ENCODE measurements around the gene GOLGA8T.
"Not testable (repeated sequence)": the region's sequence is repeated elsewhere in the genome, so short reads cannot be mapped to it uniquely, and the experiment has no call there.

The GOLGA8T gene, protein sequence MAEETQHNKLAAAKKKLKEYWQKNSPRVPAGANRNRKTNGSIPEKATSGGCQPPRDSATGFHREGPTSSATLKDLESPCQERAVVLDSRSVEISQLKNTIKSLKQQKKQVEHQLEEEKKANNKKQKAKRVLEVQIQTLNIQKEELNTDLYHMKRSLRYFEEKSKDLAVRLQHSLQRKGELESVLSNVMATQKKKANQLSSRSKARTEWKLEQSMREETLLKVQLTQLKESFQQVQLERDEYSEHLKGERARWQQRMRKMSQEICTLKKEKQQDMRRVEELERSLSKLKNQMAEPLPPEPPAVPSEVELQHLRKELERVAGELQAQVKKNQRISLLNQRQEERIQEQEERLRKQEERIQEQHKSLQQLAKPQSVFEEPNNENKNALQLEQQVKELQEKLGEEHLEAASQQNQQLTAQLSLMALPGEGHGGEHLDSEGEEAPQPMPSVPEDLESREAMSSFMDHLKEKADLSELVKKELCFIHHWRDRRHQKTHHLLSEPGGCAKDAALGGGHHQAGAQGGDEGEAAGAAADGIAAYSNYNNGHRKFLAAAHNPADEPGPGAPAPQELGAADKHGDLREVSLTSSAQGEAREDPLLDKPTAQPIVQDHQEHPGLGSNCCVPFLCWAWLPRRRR

DNA sequence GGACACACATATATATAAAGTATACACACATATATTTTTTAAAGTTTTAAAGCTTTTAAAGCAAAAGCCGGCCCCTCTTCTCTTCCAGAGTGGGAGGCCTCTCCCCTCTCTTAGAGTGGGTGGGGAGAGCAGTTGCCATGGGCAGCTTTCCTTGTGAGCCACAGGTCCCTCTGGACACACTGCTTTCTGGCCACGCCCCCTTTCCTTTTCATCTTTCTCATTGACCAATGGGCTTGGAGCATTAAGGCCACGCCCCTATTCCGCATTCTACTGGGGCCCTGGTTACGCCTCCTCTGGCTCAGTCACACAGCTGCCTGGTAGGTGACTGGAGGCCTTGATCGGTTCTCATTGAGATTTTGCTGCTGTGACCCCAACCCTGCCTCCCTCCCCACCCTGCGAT is at the start of gene GOLGA8T:
Gene GOLGA8T (plus strand): TSS at position 301 of the 400 bp plus-strand sequence. CDS start 98 bp downstream, at position 399.
- DNase-seq (ENCODE audit: low read depth, low spot score); in situ Hi-C loops (cut with HindIII; ENCODE audit: low sequenced_read_pairs); H3K4me3 ChIP-seq (ENCODE audit: low read depth, low read length): not testable (repeated sequence)

DNA sequence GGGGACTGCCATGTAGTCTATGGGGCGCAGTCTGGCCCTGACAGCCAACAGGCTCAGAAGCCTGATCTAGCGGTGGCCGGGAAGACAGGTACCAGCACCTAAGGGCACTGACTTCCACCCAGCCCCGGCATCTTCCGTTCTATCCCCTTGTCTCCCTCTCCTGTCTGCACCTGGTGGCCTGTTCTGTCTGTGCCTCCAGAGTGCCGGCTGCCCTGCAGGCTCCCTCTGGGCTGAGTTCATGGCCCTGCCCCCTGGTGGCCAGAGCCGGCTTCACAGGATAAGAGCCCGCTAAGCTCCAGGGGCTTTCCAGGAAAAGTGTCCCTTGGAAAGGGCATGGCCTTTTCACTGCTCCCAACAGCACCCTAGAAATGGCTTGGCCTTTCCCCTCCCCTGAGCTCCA is 37.0 kb upstream of the GOLGA8T start:
- DNase-seq (ENCODE audit: low read depth, low spot score); in situ Hi-C loops (cut with HindIII; ENCODE audit: low sequenced_read_pairs); H3K4me3 ChIP-seq (ENCODE audit: low read depth, low read length): not testable (repeated sequence)

DNA sequence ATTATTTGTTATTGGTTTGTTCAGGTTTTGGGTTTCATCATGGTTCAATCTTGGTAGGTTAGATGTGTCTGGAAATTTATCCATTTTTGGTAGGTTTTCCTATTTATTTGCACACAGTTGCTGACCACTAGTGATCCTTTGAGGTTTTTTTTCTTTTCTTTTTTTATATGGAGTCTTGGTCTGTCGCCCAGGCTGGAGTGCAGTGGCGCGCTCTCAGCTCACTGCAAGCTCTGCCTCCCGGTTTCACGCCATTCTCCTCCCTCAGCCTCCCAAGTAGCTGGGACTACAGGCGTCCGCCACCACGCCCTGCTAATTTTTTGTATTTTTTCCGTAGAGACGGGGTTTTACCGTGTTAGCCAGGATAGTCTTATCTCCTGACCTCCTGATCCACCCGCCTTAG is 32.0 kb upstream of the GOLGA8T start:
- in situ Hi-C loops (cut with HindIII; ENCODE audit: low sequenced_read_pairs); H3K4me3 ChIP-seq (ENCODE audit: low read depth, low read length); DNase-seq (ENCODE audit: low read depth, low spot score): not testable (repeated sequence)

DNA sequence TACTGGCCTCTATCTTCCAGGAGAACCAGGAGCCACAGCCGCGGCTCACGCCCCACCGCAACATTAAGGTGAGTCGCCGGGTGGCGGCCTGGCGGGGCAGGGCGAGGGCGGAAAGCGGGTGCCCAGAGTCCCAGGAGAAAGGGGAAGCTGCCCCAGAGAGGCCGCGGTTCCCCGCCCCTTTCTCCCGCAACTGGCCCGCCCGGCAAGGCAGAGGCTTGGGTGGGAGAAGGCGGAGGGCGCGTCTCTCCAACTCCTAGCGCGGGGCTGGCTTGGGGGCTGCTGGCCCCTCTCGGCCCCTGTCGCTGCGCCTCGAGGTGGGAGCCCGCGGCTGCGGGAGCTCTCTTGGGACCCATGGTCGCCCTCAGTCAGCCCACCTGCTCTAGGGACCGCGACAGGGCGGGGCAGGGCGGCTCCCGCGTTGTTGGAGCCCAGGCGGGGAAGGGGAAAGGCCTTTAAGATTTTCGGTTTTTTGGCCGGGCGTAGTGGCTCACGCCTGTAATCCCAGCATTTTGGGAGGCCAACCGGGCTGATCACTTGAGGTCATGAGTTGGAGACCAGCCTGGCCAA is 30.8 kb upstream of the GOLGA8T start:
- in situ Hi-C loops (cut with HindIII; ENCODE audit: low sequenced_read_pairs); DNase-seq (ENCODE audit: low read depth, low spot score): not testable (repeated sequence)
- peak overlapping the region; percentile 29 for H3K4me3 ChIP-seq (ENCODE audit: low read depth, low read length)

DNA sequence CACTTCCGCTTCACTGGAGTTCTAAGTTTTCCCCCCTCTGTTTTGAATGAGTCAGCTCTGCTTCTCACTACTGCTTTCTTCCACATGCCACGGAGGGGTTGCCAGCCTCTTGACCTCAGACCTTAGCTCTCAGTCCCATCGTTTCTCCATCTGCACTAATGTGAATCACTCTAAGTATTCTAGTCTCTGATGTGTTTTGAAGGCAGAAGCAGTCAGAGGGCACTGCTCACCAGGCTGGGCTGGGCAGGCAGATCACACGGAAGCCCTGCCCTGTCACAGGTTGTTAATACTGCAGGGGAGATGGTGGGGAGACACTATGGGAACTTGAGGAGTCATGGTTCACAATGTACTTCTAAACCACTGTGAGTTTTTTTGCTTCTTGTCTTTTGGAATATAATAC is 24.3 kb upstream of the GOLGA8T start:
- DNase-seq (ENCODE audit: low read depth, low spot score); in situ Hi-C loops (cut with HindIII; ENCODE audit: low sequenced_read_pairs): not testable (repeated sequence)

GRCh38 chr15:30130066-30130465 is 4.8 kb upstream of the GOLGA8T start:
- H3K4me3 ChIP-seq (ENCODE audit: low read depth, low read length); in situ Hi-C loops (cut with HindIII; ENCODE audit: low sequenced_read_pairs): not testable (repeated sequence)
- peak; percentile 0 for DNase-seq (ENCODE audit: low read depth, low spot score)

More for the DNA sequence above, 24.3 kb upstream of the GOLGA8T start:
- not testable (repeated sequence) for H3K4me3 ChIP-seq (ENCODE audit: low read depth, low read length)

- in situ Hi-C loops (cut with HindIII; ENCODE audit: low sequenced_read_pairs); H3K4me3 ChIP-seq (ENCODE audit: low read depth, low read length); DNase-seq (ENCODE audit: low read depth, low spot score): not testable (repeated sequence)
Measured at GRCh38 chr15:30143246-30143645, 8.4 kb downstream of the GOLGA8T start.

GRCh38 chr15:30149891-30150290 is 15.0 kb downstream of the GOLGA8T start:
- H3K4me3 ChIP-seq (ENCODE audit: low read depth, low read length) = not testable (repeated sequence)

DNA sequence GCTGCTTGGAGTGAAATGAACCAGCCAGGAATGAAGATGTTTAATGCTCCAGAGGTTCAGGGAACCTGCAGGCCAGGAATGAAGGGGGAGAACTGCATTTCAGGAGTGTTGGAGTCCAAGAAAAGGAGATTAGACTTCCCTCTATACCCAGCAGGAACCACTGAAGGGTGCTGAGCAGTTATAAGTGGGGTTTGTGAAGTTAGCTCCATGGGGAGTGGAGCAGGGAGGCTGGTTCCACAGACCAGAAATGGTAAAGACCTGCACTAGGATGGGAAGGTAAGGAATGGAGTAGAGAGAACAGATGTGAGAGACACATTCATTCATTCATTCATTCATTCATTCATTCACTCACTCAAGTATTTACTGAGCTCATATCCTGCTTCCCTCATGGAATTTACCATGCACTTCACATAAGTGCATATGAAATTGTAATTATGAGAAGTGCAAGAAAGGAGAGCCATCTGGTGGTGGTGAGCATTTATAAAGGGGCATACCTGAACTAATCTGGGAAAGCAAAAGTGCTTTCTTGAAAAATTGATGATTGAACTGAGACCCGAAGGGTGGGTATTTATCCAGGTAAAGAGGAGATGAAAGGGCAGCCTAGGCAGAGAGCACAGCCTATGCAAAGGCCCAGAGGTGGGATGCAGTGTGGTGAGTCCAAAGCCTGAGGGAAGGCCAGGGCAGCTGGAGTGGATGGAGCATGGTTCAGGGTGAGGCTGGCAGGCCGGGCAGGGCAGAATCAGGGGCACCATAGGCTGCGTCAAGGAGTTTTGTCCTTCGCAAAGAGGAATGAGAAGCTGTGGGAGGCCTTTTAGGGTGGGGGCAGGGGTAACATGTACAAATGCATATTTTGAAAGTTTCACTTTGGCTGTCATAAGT is 27.9 kb downstream of the GOLGA8T start:
- H3K4me3 ChIP-seq (ENCODE audit: low read depth, low read length); in situ Hi-C loops (cut with HindIII; ENCODE audit: low sequenced_read_pairs); DNase-seq (ENCODE audit: low read depth, low spot score): not testable (repeated sequence)

More at GRCh38 chr15:30149891-30150290, 15.0 kb downstream of the GOLGA8T start:
- in situ Hi-C loops (cut with HindIII; ENCODE audit: low sequenced_read_pairs); DNase-seq (ENCODE audit: low read depth, low spot score): not testable (repeated sequence)

GRCh38 chr15:30163759-30164158 is 28.9 kb downstream of the GOLGA8T start:
- DNase-seq (ENCODE audit: low read depth, low spot score); in situ Hi-C loops (cut with HindIII; ENCODE audit: low sequenced_read_pairs); H3K4me3 ChIP-seq (ENCODE audit: low read depth, low read length): not testable (repeated sequence)

DNA sequence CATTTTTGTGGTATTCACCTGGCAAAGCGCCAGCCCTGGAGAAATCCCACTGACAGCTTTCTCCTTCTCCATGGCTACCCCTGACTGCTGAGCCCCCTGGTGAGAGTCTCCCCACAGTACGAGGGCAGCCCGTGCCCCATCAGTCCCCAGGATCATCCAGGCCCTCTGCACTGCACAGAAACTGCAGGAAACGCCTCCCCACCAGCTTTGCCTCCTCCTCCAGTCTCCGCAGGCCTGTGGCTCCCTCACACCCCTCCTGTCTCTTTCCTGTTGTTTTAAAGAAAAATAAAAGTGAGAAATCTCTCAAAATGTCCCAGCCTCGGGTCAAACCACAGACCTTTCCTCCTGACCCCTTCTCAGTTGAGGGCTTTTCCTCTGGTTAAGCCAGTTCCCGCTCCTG is 29.4 kb downstream of the GOLGA8T start:
- DNase-seq (ENCODE audit: low read depth, low spot score); in situ Hi-C loops (cut with HindIII; ENCODE audit: low sequenced_read_pairs); H3K4me3 ChIP-seq (ENCODE audit: low read depth, low read length): not testable (repeated sequence)

DNA sequence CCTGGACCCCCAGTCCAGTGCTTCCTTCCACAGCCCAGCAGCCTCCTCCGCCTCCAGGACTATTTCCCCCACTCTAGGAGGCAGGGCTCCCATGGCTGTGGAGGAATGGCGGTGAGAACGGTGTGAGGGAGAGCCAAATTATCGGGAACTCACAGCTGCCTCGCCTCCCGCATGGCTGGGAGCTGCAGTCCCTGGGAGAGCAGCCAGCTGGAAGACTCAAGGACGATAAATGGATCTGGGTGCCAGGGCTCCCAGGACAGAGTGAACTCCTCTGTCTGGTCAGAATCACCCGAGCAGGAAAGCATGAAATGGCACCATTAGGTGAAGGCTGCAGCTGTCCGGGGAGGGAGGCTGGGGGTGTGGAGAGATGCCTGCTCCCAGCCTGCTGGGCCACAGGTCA is 32.6 kb downstream of the GOLGA8T start:
- in situ Hi-C loops (cut with HindIII; ENCODE audit: low sequenced_read_pairs); H3K4me3 ChIP-seq (ENCODE audit: low read depth, low read length); DNase-seq (ENCODE audit: low read depth, low spot score): not testable (repeated sequence)

GRCh38 chr15:30167886-30168285 is 33.0 kb downstream of the GOLGA8T start:
- DNase-seq (ENCODE audit: low read depth, low spot score); in situ Hi-C loops (cut with HindIII; ENCODE audit: low sequenced_read_pairs): not testable (repeated sequence)

DNA sequence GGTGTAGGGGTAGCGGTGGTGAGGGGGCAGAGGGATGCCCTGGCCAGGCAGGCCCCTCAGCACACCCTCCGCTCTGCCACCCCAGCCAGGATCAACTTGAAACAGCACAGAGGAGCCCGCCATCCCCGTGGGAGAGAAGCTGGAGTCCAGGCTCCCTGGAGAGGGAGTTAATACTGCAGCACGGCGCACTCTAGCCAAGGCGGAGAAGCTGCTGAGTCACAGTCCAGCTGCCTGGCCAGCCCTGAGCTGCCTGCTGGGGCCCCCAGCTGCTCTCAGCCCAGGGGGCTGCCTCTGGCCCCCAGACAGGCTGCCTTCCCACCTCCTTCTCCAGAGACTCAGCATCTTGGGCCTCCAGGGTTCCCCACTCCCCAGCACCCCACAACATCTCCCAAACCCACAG is 36.6 kb downstream of the GOLGA8T start:
- in situ Hi-C loops (cut with HindIII; ENCODE audit: low sequenced_read_pairs); DNase-seq (ENCODE audit: low read depth, low spot score); H3K4me3 ChIP-seq (ENCODE audit: low read depth, low read length): not testable (repeated sequence)

More at GRCh38 chr15:30167886-30168285, 33.0 kb downstream of the GOLGA8T start:
- H3K4me3 ChIP-seq (ENCODE audit: low read depth, low read length) = not testable (repeated sequence)

- H3K4me3 ChIP-seq (ENCODE audit: low read depth, low read length); in situ Hi-C loops (cut with HindIII; ENCODE audit: low sequenced_read_pairs): not testable (repeated sequence)
- peak; percentile 0 for DNase-seq (ENCODE audit: low read depth, low spot score)
Measured at GRCh38 chr15:30173041-30173608, 38.3 kb downstream of the GOLGA8T start.

GRCh38 chr15:30175291-30175690 is 40.4 kb downstream of the GOLGA8T start:
- in situ Hi-C loops (cut with HindIII; ENCODE audit: low sequenced_read_pairs); DNase-seq (ENCODE audit: low read depth, low spot score); H3K4me3 ChIP-seq (ENCODE audit: low read depth, low read length): not testable (repeated sequence)

Measured in astrocyte of the spinal cord (primary cell).